KG1 (cell line): ENCODE data around the gene NEK8.
"Not testable (repeated sequence)": the region's sequence is repeated elsewhere in the genome, so short reads cannot be mapped to it uniquely, and the experiment has no call there.

Experiments
- DNase-seq: peaks from one replicate; lab custom pipeline; 2025; lab: John Stamatoyannopoulos, UW

The NEK8 gene

GRCh38 chr17:28710861-28711722, 17.5 kb upstream of the NEK8 start:
- peak; percentile 27 for DNase-seq

GRCh38 chr17:28711723-28712031, 16.9 kb upstream of the NEK8 start, which contains the start of gene PROCA1:
Gene PROCA1 (minus strand): TSS chr17:28711888. CDS start chr17:28711660, 228 bp downstream.
- DNase-seq = no peak

GRCh38 chr17:28712032-28712704, 16.4 kb upstream of the NEK8 start:
- DNase-seq = peak; percentile 38

GRCh38 chr17:28712705-28713415, 15.7 kb upstream of the NEK8 start:
- DNase-seq = no peak

- no peak for DNase-seq
These were observed 14.3 kb upstream of the NEK8 start for GRCh38 chr17:28714281-28714680.

GRCh38 chr17:28715217-28715616, 13.4 kb upstream of the NEK8 start:
- no peak for DNase-seq

GRCh38 chr17:28716740-28717577, 11.6 kb upstream of the NEK8 start:
- DNase-seq = no peak

- peak; percentile 11 for DNase-seq
These were observed 10.8 kb upstream of the NEK8 start, which contains the start of gene RAB34 for GRCh38 chr17:28717578-28718332. Gene RAB34 (minus strand): TSS chr17:28717868. CDS start chr17:28717266, 602 bp downstream.

- DNase-seq = peak; percentile 23
These were observed 10.1 kb upstream of the NEK8 start for GRCh38 chr17:28718333-28719020.

- no peak for DNase-seq
These were observed 9.6 kb upstream of the NEK8 start for GRCh38 chr17:28719021-28719433.

GRCh38 chr17:28720247-28720996, 8.2 kb upstream of the NEK8 start:
- DNase-seq = no peak

GRCh38 chr17:28720997-28721329, 7.6 kb upstream of the NEK8 start:
- DNase-seq = not testable (repeated sequence)

GRCh38 chr17:28722417-28723158, 6.0 kb upstream of the NEK8 start:
- DNase-seq = no peak

GRCh38 chr17:28723159-28723835, 5.3 kb upstream of the NEK8 start:
- no peak for DNase-seq

GRCh38 chr17:28723836-28724499, 4.6 kb upstream of the NEK8 start:
- DNase-seq = not testable (repeated sequence)

- DNase-seq = no peak
These were observed 4.0 kb upstream of the NEK8 start for GRCh38 chr17:28724500-28725165.

- peak; percentile 54 for DNase-seq
These were observed 3.4 kb upstream of the NEK8 start for GRCh38 chr17:28725166-28725659.
